RWPE1 (cell line): Measurements from ENCODE around the gene PAPOLG.

ENCODE experiments used
- CTCF ChIA-PET: fragments of 350-600 bp; sonication (Branson Sonifier 250); formaldehyde crosslinking; extraction: SDS; loops from one replicate; lab custom pipeline; 2021; lab: Yijun Ruan, JAX
- POLR2A ChIA-PET: fragments of 400-600 bp; formaldehyde crosslinking; extraction: SDS; loops from one replicate; lab custom pipeline; 2020; ENCODE audit warnings: antibody characterized with exemption; ENCODE audit not compliant: low non-redundant PET; lab: Yijun Ruan, JAX
- DNase-seq: peaks from one replicate; pipeline ENCODE4 v3.0.0; 2012; ENCODE audit warnings: low spot score
- H3K27ac ChIP-seq: fragments of 450-650 bp; 2 replicates; pipeline ENCODE4 v1.5.1; 2017
- TF ChIP-seq, protein P1 (sequence below): fragments of 450-650 bp; conservative IDR thresholded peaks from 2 replicates; pipeline ENCODE4 v1.5.1; 2017; ENCODE audit warnings: low read depth, mild to moderate bottlenecking

PAPOLG gene

DNA sequence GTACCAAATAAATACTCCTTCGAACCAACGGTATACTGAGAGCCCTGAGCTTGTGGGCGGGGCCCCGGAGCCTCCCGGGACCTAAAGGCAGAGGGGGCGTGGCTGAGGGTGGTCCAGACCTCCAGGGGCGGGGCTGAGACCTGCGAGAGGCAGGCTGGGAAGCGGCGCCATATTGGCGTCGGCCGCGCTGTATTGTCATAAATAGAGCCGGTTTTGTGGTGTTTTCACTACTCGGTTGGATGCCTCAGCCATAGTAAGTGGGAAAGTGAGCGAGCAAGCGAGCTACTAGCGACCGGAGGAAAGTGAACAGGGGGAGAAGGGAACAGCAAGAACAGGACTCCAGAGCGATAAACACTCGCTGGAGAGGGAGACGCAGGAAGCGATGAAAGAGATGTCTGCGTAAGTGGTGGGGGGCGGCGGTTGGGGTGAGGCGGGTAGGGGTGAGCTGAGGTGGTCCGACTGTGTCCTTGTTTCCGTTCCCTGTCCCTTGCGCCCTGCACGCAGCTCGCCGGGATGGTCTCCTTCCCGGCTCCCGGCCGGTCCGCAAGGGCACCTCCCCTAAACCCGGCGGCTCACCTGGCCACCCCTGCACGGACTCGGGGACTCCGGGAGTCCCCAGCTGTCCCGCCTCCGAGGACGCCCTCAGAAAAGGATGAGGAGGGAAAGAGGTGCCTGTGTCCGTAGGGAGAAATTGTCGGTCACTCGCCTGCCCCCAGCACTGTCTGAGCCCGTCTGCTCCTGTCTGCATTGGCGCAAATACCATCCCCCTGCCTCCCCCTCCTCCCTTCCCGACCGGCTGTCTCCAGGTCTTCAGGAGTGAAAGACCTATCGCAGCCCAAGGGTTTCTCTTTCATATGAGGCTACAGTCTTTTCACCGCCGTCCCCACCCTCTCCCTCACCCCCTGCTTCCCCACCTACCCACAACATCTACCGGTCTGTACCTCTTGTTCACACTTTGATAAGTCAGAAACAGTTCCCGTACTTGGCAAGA is at the start of gene PAPOLG:
Gene PAPOLG, plus strand, starts transcription at position 172 of the 991 bp plus-strand sequence. Its CDS starts 211 bp downstream, at position 383.
- H3K27ac ChIP-seq: peak within 1 kb of the TSS; percentile 88
- POLR2A ChIA-PET: interaction anchor here (0.6 to 1.0 kb wide), 2 partner anchors 21 to 1905 kb away, joined by 3 read pairs; no protein-coding TSS in a partner anchor
- peak; percentile 96 for DNase-seq
- CTCF ChIA-PET: interaction anchor here (1.9 kb wide), 1 partner anchor 49 kb away, joined by 6 read pairs; no protein-coding TSS in a partner anchor
- TF ChIP-seq, protein P1, sequence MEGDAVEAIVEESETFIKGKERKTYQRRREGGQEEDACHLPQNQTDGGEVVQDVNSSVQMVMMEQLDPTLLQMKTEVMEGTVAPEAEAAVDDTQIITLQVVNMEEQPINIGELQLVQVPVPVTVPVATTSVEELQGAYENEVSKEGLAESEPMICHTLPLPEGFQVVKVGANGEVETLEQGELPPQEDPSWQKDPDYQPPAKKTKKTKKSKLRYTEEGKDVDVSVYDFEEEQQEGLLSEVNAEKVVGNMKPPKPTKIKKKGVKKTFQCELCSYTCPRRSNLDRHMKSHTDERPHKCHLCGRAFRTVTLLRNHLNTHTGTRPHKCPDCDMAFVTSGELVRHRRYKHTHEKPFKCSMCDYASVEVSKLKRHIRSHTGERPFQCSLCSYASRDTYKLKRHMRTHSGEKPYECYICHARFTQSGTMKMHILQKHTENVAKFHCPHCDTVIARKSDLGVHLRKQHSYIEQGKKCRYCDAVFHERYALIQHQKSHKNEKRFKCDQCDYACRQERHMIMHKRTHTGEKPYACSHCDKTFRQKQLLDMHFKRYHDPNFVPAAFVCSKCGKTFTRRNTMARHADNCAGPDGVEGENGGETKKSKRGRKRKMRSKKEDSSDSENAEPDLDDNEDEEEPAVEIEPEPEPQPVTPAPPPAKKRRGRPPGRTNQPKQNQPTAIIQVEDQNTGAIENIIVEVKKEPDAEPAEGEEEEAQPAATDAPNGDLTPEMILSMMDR: no peak

DNA sequence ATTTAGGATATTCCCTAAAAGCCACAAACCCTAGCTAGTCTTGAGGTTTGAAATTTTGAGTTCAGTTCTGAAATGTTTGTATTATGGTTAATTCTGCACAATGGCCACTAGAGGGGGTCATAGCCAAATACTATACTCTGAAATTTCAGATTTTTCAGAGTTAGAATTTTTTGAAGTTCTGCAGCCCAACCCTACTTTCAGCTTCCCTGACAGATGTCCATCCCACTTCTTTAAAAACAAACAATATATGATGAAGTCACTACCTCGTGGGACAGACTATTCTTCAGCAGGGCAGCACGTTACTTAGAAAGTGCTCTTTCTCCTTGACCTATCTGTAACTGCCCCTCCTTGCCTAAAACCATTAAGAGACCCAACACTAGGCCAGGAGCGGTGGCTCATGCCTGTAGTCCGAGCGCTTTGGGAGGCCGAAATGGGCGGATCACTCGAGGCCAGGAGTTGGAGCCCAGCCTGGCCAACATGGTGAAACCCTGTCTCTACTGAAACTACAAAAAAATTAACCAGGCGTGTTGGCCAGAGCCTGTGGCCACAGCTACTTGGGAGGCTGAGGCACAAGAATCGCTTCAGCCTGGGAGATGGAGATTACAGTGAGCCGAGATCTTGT is 48.2 kb upstream of the PAPOLG start:
- CTCF ChIA-PET: interaction anchor here (0.6 to 1.4 kb wide), 10 partner anchors 13 to 292 kb away, joined by 3 to 8 read pairs (median 3); partner anchors contain the start of genes PAPOLG and REL
- H3K27ac ChIP-seq: no peak overlapping the region
- TF ChIP-seq, protein P1: peak; percentile 81
- POLR2A ChIA-PET: interaction anchor here (0.6 kb wide), 1 partner anchor 85 kb away, joined by 18 read pairs; no protein-coding TSS in a partner anchor
- peak; percentile 46 for DNase-seq

DNA sequence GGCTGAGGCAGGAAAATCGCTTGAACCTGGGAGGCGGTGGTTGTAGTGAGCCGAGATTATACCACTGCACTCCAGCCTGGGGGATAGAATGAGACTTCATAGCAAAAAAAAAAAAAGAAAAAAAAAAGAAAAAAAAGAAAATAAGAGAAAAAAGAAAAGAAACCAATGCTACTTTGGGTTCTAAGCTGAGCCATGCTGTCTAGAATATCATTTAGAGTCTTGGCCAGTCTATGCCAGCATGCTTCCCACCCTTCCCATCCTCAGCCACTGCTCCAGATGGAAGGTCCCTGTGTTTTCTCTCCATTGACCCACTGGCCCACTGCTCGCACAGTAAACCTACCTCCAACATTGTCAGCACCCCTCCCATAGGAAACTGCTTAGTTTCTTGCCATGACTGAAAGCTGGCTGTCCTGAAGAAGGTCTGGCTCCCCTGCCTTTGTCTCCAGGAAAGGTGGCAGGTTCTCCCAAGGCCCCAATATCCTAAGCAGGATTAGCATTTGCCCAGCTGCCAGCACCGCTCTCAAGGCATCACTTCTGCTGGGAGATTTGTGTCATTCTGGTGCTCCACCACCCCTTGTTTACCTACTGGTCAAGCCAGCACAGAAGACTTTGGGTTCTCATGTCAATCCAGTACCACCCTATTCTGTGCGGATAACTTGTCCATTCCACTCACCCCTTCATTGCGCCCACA is 47.3 kb upstream of the PAPOLG start:
- ChIA-PET POLR2A (no interaction called here), CTCF (interaction anchor here (0.6 kb wide), 1 partner anchor 247 kb away, joined by 3 read pairs; no protein-coding TSS in a partner anchor)
- DNase-seq: no peak
- H3K27ac ChIP-seq: no peak overlapping the region
- TF ChIP-seq, protein P1: no peak

DNA sequence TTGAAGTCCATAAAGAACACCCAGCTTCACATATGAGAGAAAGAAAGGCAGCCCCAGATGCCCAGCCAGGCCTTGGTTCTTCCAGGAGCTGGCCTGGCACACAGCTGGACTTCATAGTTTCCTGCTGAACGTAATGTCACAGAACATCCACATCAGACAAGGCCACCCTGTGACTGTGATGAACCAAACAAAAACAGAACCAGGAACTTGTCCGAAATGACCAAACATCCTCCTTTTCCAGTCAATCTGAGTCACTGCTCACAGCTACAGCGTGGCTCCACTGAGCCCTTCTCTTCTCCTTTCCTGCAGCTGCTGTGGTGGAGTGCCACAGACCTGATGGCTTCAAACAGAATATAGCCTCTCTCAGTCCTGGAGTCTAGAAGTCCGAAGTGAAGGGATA is 45.4 kb upstream of the PAPOLG start:
- ChIA-PET POLR2A (no interaction called here), CTCF (interaction anchor here (0.7 kb wide), 1 partner anchor 410 kb away, joined by 3 read pairs; no protein-coding TSS in a partner anchor)
- no peak overlapping the region for H3K27ac ChIP-seq
- DNase-seq: no peak
- TF ChIP-seq, protein P1: no peak

DNA sequence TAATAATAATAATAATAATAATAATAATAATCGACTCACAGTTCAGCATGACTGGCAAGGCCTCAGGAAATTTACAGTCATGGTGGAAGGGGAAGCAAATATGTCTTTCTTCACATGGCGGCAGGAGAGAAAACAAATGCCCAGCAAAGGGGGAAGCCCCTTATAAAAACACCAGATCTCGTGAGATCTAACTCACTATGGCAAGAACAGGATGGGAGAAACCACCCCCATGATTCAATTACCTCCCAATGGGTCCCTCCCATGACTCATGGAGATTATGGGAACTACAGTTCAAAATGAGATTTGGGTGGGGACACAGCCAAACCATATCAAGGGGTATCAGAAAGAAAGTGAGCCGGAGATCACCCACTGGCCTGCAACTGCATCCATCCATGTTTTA is 40.5 kb upstream of the PAPOLG start:
- TF ChIP-seq, protein P1: no peak
- no peak overlapping the region for H3K27ac ChIP-seq
- ChIA-PET POLR2A (no interaction called here), CTCF (no interaction called here)
- no peak for DNase-seq
